Activated CD8-positive, alpha-beta memory T cell treated with anti-CD3 and anti-CD28 coated beads for 36 hours (primary cell): Measurements from ENCODE around the gene RPP14. TPM values are rescaled to one million over a fixed set of nuclear protein-coding genes. Genes with fewer than 3 reads are reported as not detected.
"Not testable (repeated sequence)": the region's sequence is repeated elsewhere in the genome, so short reads cannot be mapped to it uniquely, and the experiment has no call there.

ENCODE experiments used
- CTCF ChIA-PET: fragments of 350-600 bp; sonication (Branson Sonifier 250); formaldehyde crosslinking; loops from one replicate; lab custom pipeline; 2021; ENCODE audit warnings: antibody characterized with exemption; lab: Charles Lee
- POLR2A ChIA-PET: fragments of 350-600 bp; sonication (Branson Sonifier 250); formaldehyde crosslinking; loops from one replicate; lab custom pipeline; 2021; ENCODE audit warnings: antibody characterized with exemption; lab: Charles Lee
- total RNA-seq, 2 experiments: library from RNA; stranded (reverse); gene quantifications; one replicate each; pipeline ENCODE4 v1.2.3, GENCODE V29; 2021

The RPP14 gene
- total RNA-seq, 2 experiments from 2014 or later, result 24.9 to 26.7 TPM

GRCh38 chr3:58324391-58325390, 18.6 kb downstream of the RPP14 start:
- ChIA-PET POLR2A (interaction anchor here (0.6 to 1.3 kb wide), 4 partner anchors 9 to 29 kb away, joined by 3 to 4 read pairs (median 3); partner anchors contain the start of genes HTD2 and RPP14), CTCF (interaction anchor here (0.9 to 2.1 kb wide), 5 partner anchors 9 to 113 kb away, joined by 3 to 7 read pairs (median 3); partner anchors contain the start of genes HTD2, PXK and RPP14)

DNA sequence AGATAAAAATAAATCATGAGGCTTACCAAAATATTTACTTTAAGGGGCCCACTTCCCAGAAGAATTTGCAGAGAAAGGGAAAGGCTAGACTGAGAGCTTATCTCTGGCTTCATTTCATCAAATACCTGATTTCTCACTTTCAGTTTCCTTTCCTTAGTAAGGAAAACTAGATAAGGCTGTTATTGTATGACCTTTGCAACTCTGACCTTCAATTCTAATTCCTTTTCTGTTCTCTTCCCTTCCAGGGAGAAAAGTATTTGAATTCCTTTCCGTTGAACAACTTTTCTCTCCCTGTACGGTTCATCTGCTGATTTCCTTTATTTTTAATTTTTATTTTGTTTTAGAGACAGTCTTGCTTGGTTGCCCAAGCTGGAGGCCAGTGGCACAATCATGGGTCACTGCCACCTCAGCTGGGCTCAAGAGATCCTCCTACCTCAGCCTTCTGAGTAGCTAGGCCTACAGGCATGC, 19.5 kb downstream of the RPP14 start:
- POLR2A ChIA-PET, result interaction anchor here (1.3 kb wide), 1 partner anchor 10 kb away, joined by 3 read pairs; no protein-coding TSS in a partner anchor

GRCh38 chr3:58326267-58326900, 20.3 kb downstream of the RPP14 start:
- POLR2A ChIA-PET, result interaction anchor here (1.0 kb wide), 1 partner anchor 107 kb away, joined by 3 read pairs; no protein-coding TSS in a partner anchor
- CTCF ChIA-PET, result no interaction called here

More for the DNA sequence above, 19.5 kb downstream of the RPP14 start:
- CTCF ChIA-PET, result interaction anchor here (0.9 to 2.1 kb wide), 4 partner anchors 8 to 21 kb away, joined by 3 to 7 read pairs (median 4); partner anchors contain the start of genes HTD2, PXK and RPP14

- CTCF ChIA-PET, result no interaction called here
- POLR2A ChIA-PET, result no interaction called here
These were observed 23.3 kb downstream of the RPP14 start for GRCh38 chr3:58329150-58329921.

DNA sequence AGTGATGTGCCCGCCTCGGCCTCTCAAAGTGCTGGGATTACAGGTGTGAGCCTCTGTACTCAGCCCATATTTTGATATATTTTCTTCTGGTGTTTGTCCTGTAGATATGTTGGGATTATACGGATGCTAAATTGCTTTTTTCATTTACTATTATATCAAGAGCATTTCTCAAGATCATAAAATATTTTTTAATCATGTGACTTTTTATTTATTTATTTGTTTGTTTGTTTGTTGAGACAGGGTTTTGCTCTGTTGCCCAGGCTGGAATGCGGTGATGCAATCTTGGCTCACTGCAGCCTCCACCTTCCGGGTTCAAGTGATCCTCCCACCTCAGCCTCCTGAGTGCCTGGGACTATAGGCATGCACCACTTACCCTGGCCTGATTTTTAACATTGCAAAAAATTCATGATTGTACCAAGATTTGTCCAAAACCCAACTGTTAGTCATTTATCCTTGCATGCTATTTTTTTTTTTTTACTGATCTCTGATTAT, 23.9 kb downstream of the RPP14 start:
- CTCF ChIA-PET, result interaction anchor here (1.1 kb wide), 1 partner anchor 14 kb away, joined by 3 read pairs; no protein-coding TSS in a partner anchor
- POLR2A ChIA-PET, result no interaction called here

DNA sequence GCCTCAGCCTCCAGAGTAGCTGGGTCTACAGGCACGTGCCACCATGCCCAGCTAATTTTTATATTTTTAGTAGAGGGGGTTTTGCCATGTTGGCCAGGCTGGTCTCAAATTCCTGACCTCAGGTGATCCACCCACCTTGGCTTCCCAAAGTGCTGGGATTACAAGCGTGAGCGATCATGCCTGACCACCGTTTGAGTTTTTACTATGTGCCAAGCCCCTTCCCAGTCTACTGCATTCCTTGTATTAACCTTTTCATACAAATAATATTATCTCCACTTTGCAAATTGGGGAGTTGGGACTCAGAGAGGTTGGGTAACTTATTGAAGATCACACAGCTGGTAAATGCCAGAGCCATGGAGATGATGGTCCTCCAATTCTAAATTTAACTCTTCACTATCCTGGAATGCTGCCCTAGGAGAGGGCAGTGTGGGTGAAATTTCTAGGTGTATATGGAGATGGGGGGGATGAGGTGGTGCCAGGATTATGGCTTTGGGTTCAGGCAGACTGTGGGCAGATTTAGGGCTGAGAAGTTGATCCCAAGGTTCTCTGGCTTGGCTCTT, 25.6 kb downstream of the RPP14 start:
- POLR2A ChIA-PET, result interaction anchor here (1.3 kb wide), 1 partner anchor 25 kb away, joined by 7 read pairs; the partner anchor contains the start of genes HTD2 and RPP14
- CTCF ChIA-PET, result interaction anchor here (1.8 kb wide), 1 partner anchor 159 kb away, joined by 5 read pairs; no protein-coding TSS in a partner anchor

DNA sequence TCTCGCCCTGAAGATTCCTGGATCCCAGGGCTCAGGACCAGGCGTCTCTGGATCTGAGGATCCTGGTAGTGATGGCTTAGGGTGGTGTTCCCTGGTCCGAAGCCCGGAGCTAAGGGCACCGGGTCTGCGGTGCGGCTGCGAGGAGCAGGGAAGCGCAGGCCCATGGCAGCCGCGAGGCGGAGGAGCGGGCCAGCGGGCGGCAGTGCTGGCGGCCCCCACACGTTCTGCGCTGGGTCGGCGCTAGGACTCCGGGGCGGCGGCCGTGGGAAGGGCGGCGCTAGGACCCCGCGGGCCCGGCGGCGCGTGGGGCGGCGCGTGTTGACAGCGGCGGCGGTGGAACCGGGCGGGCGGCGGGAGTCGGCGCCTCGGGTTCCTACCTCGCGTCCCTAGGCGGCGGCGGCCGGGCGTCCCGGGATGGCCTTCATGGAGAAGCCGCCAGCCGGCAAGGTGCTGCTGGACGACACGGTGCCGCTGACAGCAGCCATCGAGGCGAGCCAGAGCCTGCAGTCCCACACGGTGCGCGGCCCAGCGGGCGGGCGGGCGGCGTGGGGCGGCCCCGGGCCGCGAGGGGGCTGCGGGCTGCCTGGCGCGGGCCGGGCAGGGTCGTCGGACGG, 26.6 kb downstream of the RPP14 start, which contains the start of gene PXK:
TSS of gene PXK (plus strand) at position 318 of the 614 bp plus-strand sequence. CDS start at position 415, 97 bp downstream.
- ChIA-PET CTCF (interaction anchor here (0.6 to 2.1 kb wide), 5 partner anchors 8 to 68 kb away, joined by 3 to 12 read pairs (median 4); partner anchors contain the start of genes HTD2 and RPP14), POLR2A (interaction anchor here (0.6 to 1.3 kb wide), 2 partner anchors 26 to 59 kb away, joined by 3 to 7 read pairs; partner anchors contain the start of genes HTD2 and RPP14)

DNA sequence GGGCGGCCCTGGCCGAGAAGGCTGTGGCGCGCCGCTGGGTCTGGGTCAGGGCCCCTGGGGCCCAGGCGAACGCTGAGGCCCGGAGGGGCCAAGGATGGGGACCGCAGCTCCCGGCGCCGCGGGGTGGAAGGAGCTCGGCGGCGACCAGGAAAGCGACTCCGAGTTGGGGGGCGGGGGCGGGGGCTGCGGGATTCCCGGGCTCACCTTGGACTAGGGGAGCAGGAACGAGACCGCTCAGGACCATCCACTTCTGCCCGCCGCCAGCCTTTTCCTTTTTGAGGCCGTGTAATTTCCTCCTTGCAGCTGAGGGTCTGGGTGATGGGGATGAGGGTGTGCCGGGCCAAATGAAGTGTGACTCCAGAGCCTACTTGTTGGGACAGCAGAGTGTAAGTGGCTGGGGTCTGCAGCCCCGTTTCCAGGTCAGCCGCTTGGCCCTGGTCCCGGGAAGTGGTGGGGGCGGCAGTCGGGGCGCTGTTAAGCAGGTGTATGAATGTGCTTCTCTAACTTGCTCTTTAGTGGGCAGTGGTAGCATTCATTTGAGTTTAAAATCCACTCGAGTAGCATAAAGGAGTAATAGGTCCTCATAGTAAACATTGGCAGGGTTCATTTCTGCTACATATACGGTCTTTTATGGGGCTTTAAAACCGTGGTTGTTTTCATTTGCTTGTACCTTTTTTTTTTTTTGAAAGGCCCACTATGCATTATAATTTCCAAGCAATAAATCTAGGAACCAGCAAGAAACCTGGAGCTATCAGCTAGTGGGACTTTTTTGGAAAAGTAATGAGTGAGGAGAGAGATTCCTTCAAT, 27.4 kb downstream of the RPP14 start:
- ChIA-PET CTCF (interaction anchor here (0.7 to 3.6 kb wide), 7 partner anchors 9 to 408 kb away, joined by 3 to 16 read pairs (median 4); partner anchors contain the start of genes HTD2 and RPP14), POLR2A (interaction anchor here (0.6 to 1.4 kb wide), 5 partner anchors 9 to 59 kb away, joined by 3 to 4 read pairs (median 3); partner anchors contain the start of genes HTD2 and RPP14)

- POLR2A ChIA-PET, result interaction anchor here (0.8 to 1.4 kb wide), 3 partner anchors 9 to 15 kb away, joined by 3 read pairs; no protein-coding TSS in a partner anchor
- CTCF ChIA-PET, result interaction anchor here (0.7 to 3.6 kb wide), 6 partner anchors 9 to 409 kb away, joined by 3 to 16 read pairs (median 5); partner anchors contain the start of genes HTD2 and RPP14
These were observed 27.9 kb downstream of the RPP14 start for GRCh38 chr3:58334013-58334321.

- CTCF ChIA-PET, result interaction anchor here (0.7 to 3.6 kb wide), 7 partner anchors 10 to 296 kb away, joined by 3 to 16 read pairs (median 4); partner anchors contain the start of genes HTD2 and RPP14
- POLR2A ChIA-PET, result interaction anchor here (1.0 to 2.1 kb wide), 3 partner anchors 10 to 15 kb away, joined by 3 to 10 read pairs (median 3); no protein-coding TSS in a partner anchor
These were observed 28.4 kb downstream of the RPP14 start for GRCh38 chr3:58334506-58334884.

- ChIA-PET CTCF (interaction anchor here (0.6 to 3.6 kb wide), 5 partner anchors 10 to 96 kb away, joined by 3 to 16 read pairs (median 3); partner anchors contain the start of genes HTD2 and RPP14), POLR2A (interaction anchor here (0.7 to 2.1 kb wide), 4 partner anchors 10 to 22 kb away, joined by 3 to 10 read pairs (median 4); no protein-coding TSS in a partner anchor)
These were observed 29.6 kb downstream of the RPP14 start for GRCh38 chr3:58335652-58335947.

- ChIA-PET CTCF (interaction anchor here (0.6 to 3.6 kb wide), 4 partner anchors 9 to 30 kb away, joined by 3 to 16 read pairs (median 8); partner anchors contain the start of genes HTD2 and RPP14), POLR2A (interaction anchor here (2.1 kb wide), 1 partner anchor 10 kb away, joined by 10 read pairs; no protein-coding TSS in a partner anchor)
These were observed 30.3 kb downstream of the RPP14 start for GRCh38 chr3:58336135-58336882.

- ChIA-PET POLR2A (no interaction called here), CTCF (interaction anchor here (1.9 kb wide), 1 partner anchor 13 kb away, joined by 13 read pairs; no protein-coding TSS in a partner anchor)
These were observed 31.1 kb downstream of the RPP14 start for GRCh38 chr3:58337190-58337589.

GRCh38 chr3:58339146-58339545, 33.1 kb downstream of the RPP14 start:
- CTCF ChIA-PET, POLR2A ChIA-PET: not testable (repeated sequence)
